ENCODE results near the gene PKIB.
"Not testable (repeated sequence)": the region's sequence is repeated elsewhere in the genome, so short reads cannot be mapped to it uniquely, and the experiment has no call there.

Gene PKIB

GRCh38 chr6:122713138-122713537 lies 102.9 kb downstream of the PKIB start:
- no peak for DNase-seq

- DNase-seq: no peak
These were observed 103.9 kb downstream of the PKIB start for GRCh38 chr6:122714059-122714458.

GRCh38 chr6:122715725-122716124 lies 105.5 kb downstream of the PKIB start:
- DNase-seq: no peak

- DNase-seq: no peak
These were observed 107.1 kb downstream of the PKIB start for GRCh38 chr6:122717350-122717749.

DNA sequence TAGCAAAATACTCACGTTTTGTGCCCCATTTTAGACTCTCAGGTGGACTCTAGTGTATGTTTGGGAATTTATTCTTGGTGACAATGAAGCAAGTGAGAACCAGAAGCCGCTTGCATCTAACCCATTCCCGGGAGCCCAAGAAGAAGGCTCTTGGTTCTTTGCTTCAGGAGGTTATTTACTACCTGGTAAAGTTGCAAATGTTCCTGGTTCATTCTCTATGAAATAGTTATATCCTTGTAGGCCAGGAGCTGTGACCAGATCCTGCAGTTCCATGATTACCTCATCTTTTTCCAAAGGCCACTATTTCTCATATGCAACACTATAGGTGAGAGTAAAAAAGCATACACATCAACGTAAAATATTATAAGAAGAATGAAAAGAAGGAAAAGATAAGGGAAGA lies 108.4 kb downstream of the PKIB start:
- DNase-seq: no peak

GRCh38 chr6:122719176-122719575 lies 109.0 kb downstream of the PKIB start:
- DNase-seq: no peak

DNA sequence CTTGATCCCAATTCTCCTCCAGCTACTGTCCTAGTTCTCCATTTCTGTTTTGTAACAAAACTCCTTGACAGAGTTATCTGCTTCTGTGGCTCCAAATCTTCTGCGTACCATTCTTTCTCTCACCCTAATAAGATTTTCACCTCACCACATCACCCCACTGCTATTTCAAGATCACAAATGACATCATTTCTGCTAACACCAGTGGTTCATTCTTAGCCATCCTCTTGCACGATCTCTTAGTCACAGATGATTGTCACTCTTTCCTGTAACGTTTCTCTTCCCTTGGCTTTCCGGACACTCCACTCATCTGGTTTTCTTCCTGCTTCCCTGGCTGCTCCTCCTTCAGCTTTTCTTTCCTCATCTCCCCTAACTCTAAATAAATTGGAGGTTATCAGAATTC lies 112.5 kb downstream of the PKIB start:
- no peak for DNase-seq

DNA sequence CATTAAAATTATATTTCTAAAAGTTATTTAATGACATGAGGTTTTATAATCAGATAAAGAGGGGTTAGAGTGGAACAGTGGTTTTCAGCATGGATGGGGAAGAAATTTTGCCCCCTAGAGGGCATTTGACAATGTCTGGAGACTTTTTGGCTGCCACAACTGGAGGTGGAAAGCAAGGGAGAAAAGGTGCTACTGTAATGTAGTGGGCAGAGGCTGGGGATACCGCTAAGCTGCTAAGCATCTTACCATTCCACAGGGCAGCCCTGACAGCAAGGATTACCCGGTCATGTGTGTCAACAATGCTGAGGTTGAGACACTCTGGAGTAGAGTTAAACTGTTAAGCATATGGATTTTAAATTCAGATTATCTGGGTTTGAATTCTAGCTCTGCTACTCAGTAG lies 116.4 kb downstream of the PKIB start:
- DNase-seq: no peak

DNA sequence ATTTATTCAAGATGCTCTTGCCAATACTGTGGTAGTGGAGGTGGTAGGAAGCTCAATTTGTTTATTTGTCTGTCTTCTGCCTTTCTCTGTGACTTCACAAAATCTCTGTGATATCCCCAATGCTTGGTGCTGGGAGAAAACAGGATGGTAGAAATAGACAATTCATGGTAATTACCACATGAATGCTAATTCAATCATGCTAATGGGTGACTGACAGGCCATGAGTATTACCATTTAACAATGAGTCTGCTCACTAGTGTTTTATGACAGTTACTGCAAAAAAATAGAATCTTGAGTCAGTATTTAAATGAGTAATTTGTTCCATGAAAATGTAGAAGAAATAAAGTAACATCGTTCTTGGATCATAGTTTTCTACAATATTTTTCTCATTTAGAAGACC lies 117.0 kb downstream of the PKIB start:
- no peak for DNase-seq

DNA sequence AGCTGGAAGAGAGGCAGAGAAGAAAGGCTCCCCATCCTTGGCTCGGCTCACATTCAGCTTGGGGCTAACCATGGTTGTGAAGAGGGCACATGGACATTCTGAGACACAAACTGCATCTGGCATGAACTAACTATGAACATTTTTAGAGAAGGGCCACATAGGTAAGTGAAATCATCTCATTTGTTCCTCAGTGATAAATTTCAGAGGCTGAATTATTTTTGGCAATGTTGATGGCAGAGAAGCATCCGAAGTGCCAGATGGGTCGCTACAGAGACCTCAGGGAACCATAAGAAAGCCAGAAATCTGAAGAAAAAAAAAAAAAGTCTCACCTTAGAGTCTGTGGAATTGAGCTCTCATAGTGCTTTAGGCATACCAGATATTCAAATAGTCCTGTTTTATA lies 120.1 kb downstream of the PKIB start:
- no peak for DNase-seq

GRCh38 chr6:122730775-122731386 lies 120.7 kb downstream of the PKIB start:
- DNase-seq: peak in 2 of 6 experiments; percentile 8 to 15

DNA sequence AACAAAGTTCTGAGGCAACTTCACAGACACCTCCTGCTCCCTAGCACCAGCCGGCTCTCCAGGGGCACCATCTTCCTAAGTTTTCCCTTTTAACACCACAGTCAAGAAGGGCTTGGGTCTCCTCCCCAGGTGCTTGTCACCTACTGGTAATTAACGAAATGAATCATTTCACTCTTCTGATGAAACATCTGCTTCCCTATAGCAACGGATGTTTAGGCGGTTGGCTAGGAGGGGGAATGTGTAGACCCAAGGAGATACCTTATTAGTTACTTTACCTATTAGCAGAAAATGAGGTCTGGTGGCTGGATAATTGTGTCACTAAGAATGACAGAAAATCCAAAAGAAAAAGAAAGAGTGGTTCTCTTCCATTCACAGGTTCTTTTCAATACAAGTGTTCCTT lies 123.1 kb downstream of the PKIB start:
- DNase-seq: no peak

GRCh38 chr6:122734529-122735395 lies 124.6 kb downstream of the PKIB start:
- DNase-seq: no peak

DNA sequence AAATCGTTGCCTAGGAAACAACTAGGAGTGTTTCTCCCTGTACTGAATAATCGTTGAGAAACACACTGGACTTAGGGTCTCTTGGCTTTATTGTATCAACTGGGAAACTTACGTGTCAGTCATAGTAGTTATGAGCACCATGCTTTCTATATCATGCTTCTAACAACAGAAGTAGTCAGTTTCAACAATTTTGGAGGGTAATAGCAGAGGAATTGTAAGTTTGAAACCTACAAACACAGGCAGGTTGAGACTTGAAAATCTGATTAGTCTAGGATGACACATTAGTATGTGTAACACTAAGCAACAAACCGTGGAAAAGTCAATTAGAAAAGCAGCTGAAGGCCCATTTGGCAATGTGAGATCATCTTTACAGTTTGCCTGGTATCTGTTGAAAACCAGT lies 125.4 kb downstream of the PKIB start:
- no peak for DNase-seq

- no peak for DNase-seq
These were observed 126.0 kb downstream of the PKIB start for GRCh38 chr6:122736163-122736562.

- DNase-seq: no peak
These were observed 126.4 kb downstream of the PKIB start for GRCh38 chr6:122736616-122737015.

DNA sequence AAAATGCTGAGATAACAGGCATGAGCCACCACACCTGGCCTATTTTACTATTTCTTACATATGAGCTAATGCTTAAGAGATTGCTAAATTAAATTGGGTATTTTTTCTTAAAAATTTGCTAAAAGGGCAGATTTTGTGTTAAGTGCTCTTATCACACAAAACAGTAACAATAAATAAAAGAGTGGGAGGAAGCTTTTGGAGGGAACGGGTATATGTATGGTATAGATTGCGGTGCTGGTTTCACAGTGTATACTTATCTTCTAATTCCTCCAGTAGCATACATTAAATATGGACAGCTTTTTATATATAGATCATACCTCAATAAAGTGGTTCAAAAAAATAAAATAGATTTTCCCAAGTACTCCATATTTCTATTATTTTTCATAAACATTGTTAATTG lies 129.9 kb downstream of the PKIB start:
- no peak for DNase-seq

GRCh38 chr6:122740936-122741335 lies 130.7 kb downstream of the PKIB start:
- DNase-seq: no peak

GRCh38 chr6:122744247-122744646 lies 134.0 kb downstream of the PKIB start:
- DNase-seq: not testable (repeated sequence)

GRCh38 chr6:122744856-122745255 lies 134.7 kb downstream of the PKIB start:
- not testable (repeated sequence) for DNase-seq

- no peak for DNase-seq
These were observed 136.5 kb downstream of the PKIB start for GRCh38 chr6:122746688-122747087.

DNA sequence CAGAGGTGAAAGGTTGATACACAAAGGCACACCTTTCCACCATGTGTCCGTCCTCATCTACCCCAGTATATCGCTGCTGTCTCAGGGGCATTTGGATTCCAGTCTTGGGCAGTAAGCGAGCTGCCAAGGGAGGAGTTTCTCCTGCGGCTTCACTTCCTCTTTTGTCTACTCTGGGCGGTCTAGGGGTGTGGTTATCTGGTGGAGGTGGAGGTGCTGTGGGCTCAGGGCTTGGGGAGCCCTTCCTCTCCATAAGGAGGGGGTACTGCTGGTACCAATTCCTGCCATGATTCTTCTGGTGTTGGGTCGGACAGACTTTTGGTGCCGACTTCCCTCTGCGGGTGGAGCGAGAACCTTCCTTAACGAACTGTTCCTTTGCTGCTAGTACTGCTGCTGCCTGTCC lies 137.4 kb downstream of the PKIB start:
- no peak for DNase-seq

DNA sequence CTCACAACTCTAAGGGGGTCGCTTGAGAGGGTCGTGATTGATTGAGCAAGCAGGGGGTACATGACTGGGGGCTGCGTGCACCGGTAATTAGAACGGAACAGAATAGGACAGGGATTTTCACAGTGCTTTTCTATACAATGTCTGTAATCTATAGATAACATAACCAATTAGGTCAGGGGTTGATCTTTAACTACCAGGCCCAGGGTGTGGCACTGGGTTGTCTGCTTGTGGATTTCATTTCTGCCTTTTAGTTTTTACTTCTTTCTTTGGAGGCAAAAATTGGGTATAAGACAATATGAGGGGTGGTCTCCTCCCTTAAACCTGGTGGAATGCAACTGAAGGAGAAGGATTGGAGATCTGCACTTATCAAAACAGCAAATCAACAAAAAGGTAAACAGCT lies 138.7 kb downstream of the PKIB start:
- not testable (repeated sequence) for DNase-seq

GRCh38 chr6:122749451-122750050 lies 139.3 kb downstream of the PKIB start:
- no peak for DNase-seq

Data from stimulated activated naive CD4-positive, alpha-beta T cell (primary cell).